ENCODE results near the gene GSDME. TPM values are rescaled to one million over a fixed set of nuclear protein-coding genes. Genes with fewer than 3 reads are reported as not detected.

Gene GSDME
- total RNA-seq, 1 experiment from 2014 or later, result 5.5 TPM

GRCh38 chr7:24729365-24730017, 27.8 kb downstream of the GSDME start:
- no peak overlapping the region for H2AFZ ChIP-seq (ENCODE audit: low read length)
- Mint-ChIP-seq H3K36me3 (ENCODE audit: insufficient read depth in 1 of 3, low read depth in 3 of 3) (peaks cover 0 to 36% (median 8%) of the 10 kb centered on the region in 3 experiments; a peak in 6 of 7 replicates), H3K27ac (peak overlapping the region in 1 of 3 experiments; percentile 3; a peak in 1 of 7 replicates), H3K27me3 (ENCODE audit: low read depth) (peaks cover 41% of the 10 kb centered on the region), H3K9me3 (peaks cover 9 to 15% of the 10 kb centered on the region in 2 experiments; a peak in 3 of 5 replicates), H3K4me1 (peaks cover 29 to 37% of the 10 kb centered on the region in 2 experiments), H3K4me3 (no peak overlapping the region)
- no peak overlapping the region for H3K4me2 ChIP-seq (ENCODE audit: insufficient read depth, insufficient read length, low read length)
- H3K4ac ChIP-seq (ENCODE audit: low read depth, low read length), result no peak overlapping the region
- no peak overlapping the region for H3K27ac ChIP-seq (ENCODE audit: insufficient read length, low read depth, low read length)
- H2BK15ac ChIP-seq (ENCODE audit: low read depth, low read length), result no peak overlapping the region
- no peaks in the 10 kb centered on the region for H4K20me1 ChIP-seq (ENCODE audit: control insufficient read depth, insufficient read depth, insufficient read length)
- no peak for DNase-seq
- no peak overlapping the region for H4K8ac ChIP-seq (replicated peaks; ENCODE audit: insufficient read length, low read depth, low read length)
- no peaks in the 10 kb centered on the region for H3K79me2 ChIP-seq (ENCODE audit: insufficient read depth, low read length)
- no peak overlapping the region for H3K18ac ChIP-seq (ENCODE audit: insufficient read length, low read depth, low read length)
- H3K79me1 ChIP-seq (ENCODE audit: insufficient read depth, low read depth, low read length, poor library complexity, severe bottlenecking), result no peaks in the 10 kb centered on the region
- no peak overlapping the region for H2BK120ac ChIP-seq (ENCODE audit: low read depth, low read length, poor library complexity, severe bottlenecking)
- H3T11ph ChIP-seq (ENCODE audit: low read length), result no peak overlapping the region
- H3K14ac ChIP-seq (ENCODE audit: insufficient read depth, low read length), result no peak overlapping the region
- H3K27me3 ChIP-seq (ENCODE audit: insufficient read depth, low read length), result no peaks in the 10 kb centered on the region
- H3K9ac ChIP-seq (ENCODE audit: extremely low read depth, insufficient read length, low read length), result no peak overlapping the region
- no peak overlapping the region for H2BK12ac ChIP-seq (ENCODE audit: insufficient read length, low read depth, low read length)
- no peak overlapping the region for H2BK5ac ChIP-seq (ENCODE audit: insufficient read length, low read length)
- peaks cover 1% of the 10 kb centered on the region; the same call in 1 of the 2 replicates for H3K4me1 ChIP-seq (ENCODE audit: insufficient read depth, low read length)
- no peak overlapping the region for H3K56ac ChIP-seq (ENCODE audit: insufficient read length, low read depth, low read length)
- WGBS (ENCODE audit: extremely low coverage, insufficient read length, low lambda C conversion rate), result no CpG with 5 or more reads among the region's 10 CpGs
- H4K91ac ChIP-seq (ENCODE audit: insufficient read length, low read depth, low read length), result no peak overlapping the region
- no peak overlapping the region for H2AK5ac ChIP-seq (ENCODE audit: insufficient read length, low read length)
- H3K23ac ChIP-seq (ENCODE audit: insufficient read length, low read depth, low read length), result no peak overlapping the region
- no peak overlapping the region for H4K5ac ChIP-seq (ENCODE audit: insufficient read length, low read depth, low read length)
- no peak overlapping the region for H2BK20ac ChIP-seq (ENCODE audit: low read depth, low read length, poor library complexity, severe bottlenecking)
- H3K23me2 ChIP-seq (ENCODE audit: insufficient read length, low read depth, low read length, poor library complexity, severe bottlenecking), result no peaks in the 10 kb centered on the region
- no peaks in the 10 kb centered on the region for H3K9me3 ChIP-seq (ENCODE audit: control insufficient read depth, low read depth, low read length)
- TF ChIP-seq, protein P1, sequence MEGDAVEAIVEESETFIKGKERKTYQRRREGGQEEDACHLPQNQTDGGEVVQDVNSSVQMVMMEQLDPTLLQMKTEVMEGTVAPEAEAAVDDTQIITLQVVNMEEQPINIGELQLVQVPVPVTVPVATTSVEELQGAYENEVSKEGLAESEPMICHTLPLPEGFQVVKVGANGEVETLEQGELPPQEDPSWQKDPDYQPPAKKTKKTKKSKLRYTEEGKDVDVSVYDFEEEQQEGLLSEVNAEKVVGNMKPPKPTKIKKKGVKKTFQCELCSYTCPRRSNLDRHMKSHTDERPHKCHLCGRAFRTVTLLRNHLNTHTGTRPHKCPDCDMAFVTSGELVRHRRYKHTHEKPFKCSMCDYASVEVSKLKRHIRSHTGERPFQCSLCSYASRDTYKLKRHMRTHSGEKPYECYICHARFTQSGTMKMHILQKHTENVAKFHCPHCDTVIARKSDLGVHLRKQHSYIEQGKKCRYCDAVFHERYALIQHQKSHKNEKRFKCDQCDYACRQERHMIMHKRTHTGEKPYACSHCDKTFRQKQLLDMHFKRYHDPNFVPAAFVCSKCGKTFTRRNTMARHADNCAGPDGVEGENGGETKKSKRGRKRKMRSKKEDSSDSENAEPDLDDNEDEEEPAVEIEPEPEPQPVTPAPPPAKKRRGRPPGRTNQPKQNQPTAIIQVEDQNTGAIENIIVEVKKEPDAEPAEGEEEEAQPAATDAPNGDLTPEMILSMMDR (conservative IDR thresholded peaks at IDR 0.05), result no peak

Measured in H9 (cell line).